ENCODE measurements around the gene RGS14. TPM values are rescaled to one million over a fixed set of nuclear protein-coding genes. Genes with fewer than 3 reads are reported as not detected.
A peak's percentile ranks its signal among the peaks of the same experiment; 100 is the strongest.

RGS14 gene
- total RNA-seq, 4 donors from 2014 or later, result 38.5 to 85.9 (median 68.8) TPM

DNA sequence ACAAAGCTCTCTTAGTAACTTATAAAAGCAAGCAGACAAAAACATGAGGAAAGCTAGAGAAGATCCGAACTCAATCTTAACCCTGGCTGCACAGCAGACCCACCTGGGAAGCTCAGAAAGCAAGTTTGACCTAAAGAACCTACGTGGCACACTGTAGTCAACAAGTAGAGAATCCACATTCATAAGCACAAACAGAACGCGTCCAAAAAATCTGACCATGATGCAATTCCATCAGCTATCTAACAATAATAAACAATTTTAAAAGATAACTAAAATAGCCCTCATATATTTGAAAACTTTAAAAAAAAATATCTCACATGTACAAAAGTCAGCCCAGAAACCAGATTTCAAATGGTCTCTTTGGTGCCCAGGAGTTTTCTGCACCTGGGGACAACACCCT is 10.9 kb upstream of the RGS14 start:
- Histone ChIP-seq H3K9me3 (no peaks in the 10 kb centered on the region), H3K4me3 (no peak overlapping the region), H3K27me3 (no peaks in the 10 kb centered on the region), H3K27ac (no peak overlapping the region), H3K4me1 (peaks cover 28% of the 10 kb centered on the region), H3K36me3 (peaks cover 31% of the 10 kb centered on the region)
- WGBS, result 77% methylated on average over 4 of the region's 4 CpGs
- TF ChIP-seq, protein P1, sequence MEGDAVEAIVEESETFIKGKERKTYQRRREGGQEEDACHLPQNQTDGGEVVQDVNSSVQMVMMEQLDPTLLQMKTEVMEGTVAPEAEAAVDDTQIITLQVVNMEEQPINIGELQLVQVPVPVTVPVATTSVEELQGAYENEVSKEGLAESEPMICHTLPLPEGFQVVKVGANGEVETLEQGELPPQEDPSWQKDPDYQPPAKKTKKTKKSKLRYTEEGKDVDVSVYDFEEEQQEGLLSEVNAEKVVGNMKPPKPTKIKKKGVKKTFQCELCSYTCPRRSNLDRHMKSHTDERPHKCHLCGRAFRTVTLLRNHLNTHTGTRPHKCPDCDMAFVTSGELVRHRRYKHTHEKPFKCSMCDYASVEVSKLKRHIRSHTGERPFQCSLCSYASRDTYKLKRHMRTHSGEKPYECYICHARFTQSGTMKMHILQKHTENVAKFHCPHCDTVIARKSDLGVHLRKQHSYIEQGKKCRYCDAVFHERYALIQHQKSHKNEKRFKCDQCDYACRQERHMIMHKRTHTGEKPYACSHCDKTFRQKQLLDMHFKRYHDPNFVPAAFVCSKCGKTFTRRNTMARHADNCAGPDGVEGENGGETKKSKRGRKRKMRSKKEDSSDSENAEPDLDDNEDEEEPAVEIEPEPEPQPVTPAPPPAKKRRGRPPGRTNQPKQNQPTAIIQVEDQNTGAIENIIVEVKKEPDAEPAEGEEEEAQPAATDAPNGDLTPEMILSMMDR (IDR thresholded peaks at IDR 0.05), result no peak
- no peak for TF ChIP-seq POLR2A (IDR thresholded peaks at IDR 0.05)
- no peak for TF ChIP-seq EP300 (IDR thresholded peaks at IDR 0.05)
- no peak for TF ChIP-seq POLR2AphosphoS5 (IDR thresholded peaks at IDR 0.05)
- no peak for DNase-seq (ENCODE audit: low spot score in 2 of 2)

DNA sequence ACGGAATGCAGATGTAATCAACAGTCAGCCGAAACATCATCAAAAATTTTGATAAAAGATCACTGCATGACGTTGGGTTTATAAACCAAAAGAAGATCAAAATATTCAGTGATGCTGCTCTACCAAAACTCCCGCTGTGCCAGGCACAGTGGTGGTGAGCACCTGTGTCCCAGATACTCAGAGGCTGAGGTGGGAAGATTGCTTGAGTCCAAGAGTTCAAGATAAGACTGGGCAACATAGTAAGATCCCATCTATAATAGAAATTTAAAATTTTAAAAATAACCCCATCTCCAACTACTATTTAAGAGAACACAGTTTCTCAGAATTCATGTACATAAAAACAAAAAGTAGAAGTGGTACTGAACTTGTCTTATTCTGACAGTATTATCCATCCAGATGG is 10.0 kb upstream of the RGS14 start:
- peaks cover 25% of the 10 kb centered on the region for H3K36me3 ChIP-seq
- WGBS, result 85% methylated on average over 4 of the region's 4 CpGs
- H3K27me3 ChIP-seq, result no peaks in the 10 kb centered on the region
- no peaks in the 10 kb centered on the region for H3K9me3 ChIP-seq
- no peak overlapping the region for H3K4me3 ChIP-seq
- H3K27ac ChIP-seq, result no peak overlapping the region
- H3K4me1 ChIP-seq, result peaks cover 32% of the 10 kb centered on the region
- DNase-seq (ENCODE audit: low spot score in 2 of 2), result no peak
- no peak for TF ChIP-seq POLR2AphosphoS5 (IDR thresholded peaks at IDR 0.05)
- TF ChIP-seq EP300 (IDR thresholded peaks at IDR 0.05), result no peak
- no peak for TF ChIP-seq POLR2A (IDR thresholded peaks at IDR 0.05)
- TF ChIP-seq, protein P1 (IDR thresholded peaks at IDR 0.05), result no peak

DNA sequence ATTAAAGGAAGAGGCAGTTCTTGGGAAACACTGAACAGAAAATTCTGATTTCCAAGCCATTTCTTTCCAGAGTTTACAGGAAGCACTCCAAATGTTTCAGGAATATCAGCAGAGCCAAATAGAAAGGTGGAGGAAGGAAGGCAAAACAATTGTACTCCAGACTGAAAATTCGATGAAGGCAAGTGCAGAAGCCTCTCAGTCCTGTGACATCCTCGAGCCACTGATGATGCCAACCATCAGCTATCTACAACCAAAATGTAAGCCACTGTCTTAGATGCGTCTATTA is 8.4 kb upstream of the RGS14 start:
- no peak overlapping the region for H3K27ac ChIP-seq
- peaks cover 14% of the 10 kb centered on the region for H3K36me3 ChIP-seq
- no peak overlapping the region for H3K4me3 ChIP-seq
- TF ChIP-seq EP300 (IDR thresholded peaks at IDR 0.05) (no peak), POLR2AphosphoS5 (IDR thresholded peaks at IDR 0.05) (no peak), POLR2A (IDR thresholded peaks at IDR 0.05) (no peak)
- TF ChIP-seq, protein P1 (IDR thresholded peaks at IDR 0.05), result no peak
- H3K27me3 ChIP-seq, result no peaks in the 10 kb centered on the region
- 64% methylated on average over 3 of the region's 3 CpGs for WGBS
- peaks cover 32% of the 10 kb centered on the region for H3K4me1 ChIP-seq
- H3K9me3 ChIP-seq, result no peaks in the 10 kb centered on the region
- no peak for DNase-seq (ENCODE audit: low spot score in 2 of 2)

DNA sequence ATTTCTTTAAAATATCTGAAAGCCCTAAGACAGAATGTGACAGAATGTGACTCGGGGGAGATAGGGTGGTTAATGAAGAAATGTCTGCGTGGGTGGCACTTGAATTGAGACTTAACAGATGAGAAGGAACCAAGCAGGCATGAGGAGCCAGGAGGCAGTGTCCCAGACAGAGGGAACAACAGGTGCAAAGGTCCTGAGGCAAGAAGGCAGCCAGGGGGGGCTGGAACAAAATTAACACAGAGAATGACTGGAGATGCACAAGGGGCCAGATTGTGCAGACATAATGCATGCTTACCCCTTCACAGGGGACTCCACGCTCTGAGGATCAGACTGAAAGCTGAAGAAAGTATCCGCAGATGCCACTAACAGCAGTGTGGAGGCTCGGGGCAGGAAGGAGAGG is 8.0 kb upstream of the RGS14 start:
- 84% methylated on average over 5 of the region's 5 CpGs for WGBS
- H3K36me3 ChIP-seq, result peaks cover 14% of the 10 kb centered on the region
- peak overlapping the region; percentile 94 for H3K4me3 ChIP-seq
- H3K27me3 ChIP-seq, result no peaks in the 10 kb centered on the region
- no peak for DNase-seq (ENCODE audit: low spot score in 2 of 2)
- peaks cover 32% of the 10 kb centered on the region for H3K4me1 ChIP-seq
- TF ChIP-seq, protein P1 (IDR thresholded peaks at IDR 0.05), result no peak
- TF ChIP-seq POLR2A (IDR thresholded peaks at IDR 0.05), result no peak
- no peak for TF ChIP-seq POLR2AphosphoS5 (IDR thresholded peaks at IDR 0.05)
- no peak for TF ChIP-seq EP300 (IDR thresholded peaks at IDR 0.05)
- H3K9me3 ChIP-seq, result no peaks in the 10 kb centered on the region
- no peak overlapping the region for H3K27ac ChIP-seq

DNA sequence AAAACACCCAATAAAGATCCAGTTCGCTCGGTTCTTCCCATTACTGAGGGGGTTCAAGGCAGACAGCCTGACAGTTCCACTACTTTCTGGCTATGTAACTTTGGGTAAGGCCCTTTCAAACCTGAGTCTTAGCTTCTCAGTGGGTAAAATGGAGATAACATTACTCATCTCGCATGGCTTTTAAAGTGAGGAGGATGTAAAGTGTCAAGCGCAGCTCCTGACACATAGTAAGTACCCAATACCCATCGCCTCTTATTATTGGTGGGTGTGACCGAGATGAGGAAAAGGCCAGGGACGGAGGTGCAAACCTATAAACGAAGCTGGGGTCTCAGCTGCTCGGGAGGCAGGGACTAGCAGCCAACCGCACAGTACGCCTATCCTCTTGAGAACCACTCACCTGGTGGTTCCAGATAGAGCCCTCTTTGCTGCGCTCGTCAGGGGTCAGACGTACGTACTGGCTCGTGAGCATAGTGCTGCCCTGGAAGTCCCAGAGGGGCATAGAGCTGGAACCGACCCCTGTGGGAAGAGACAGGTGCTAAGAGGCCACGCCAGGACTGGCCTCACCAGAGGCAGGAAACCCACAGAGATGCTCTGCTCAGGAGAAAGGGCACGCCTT is 6.8 kb upstream of the RGS14 start:
- H3K9me3 ChIP-seq, result no peaks in the 10 kb centered on the region
- H3K27ac ChIP-seq, result peak overlapping the region; percentile 97
- WGBS, result 10% methylated on average over 19 of the region's 19 CpGs
- H3K36me3 ChIP-seq, result peaks cover 13% of the 10 kb centered on the region
- DNase-seq (ENCODE audit: low spot score in 2 of 2), result no peak
- peak overlapping the region; percentile 94 for H3K4me3 ChIP-seq
- TF ChIP-seq POLR2A (IDR thresholded peaks at IDR 0.05), result no peak
- TF ChIP-seq, protein P1 (IDR thresholded peaks at IDR 0.05), result no peak
- TF ChIP-seq EP300 (IDR thresholded peaks at IDR 0.05), result no peak
- TF ChIP-seq POLR2AphosphoS5 (IDR thresholded peaks at IDR 0.05), result no peak
- peaks cover 32% of the 10 kb centered on the region for H3K4me1 ChIP-seq
- no peaks in the 10 kb centered on the region for H3K27me3 ChIP-seq
